PC-9 (cell line): ENCODE data around the gene TTLL5. TPM values are rescaled to one million over a fixed set of nuclear protein-coding genes. Genes with fewer than 3 reads are reported as not detected.

Experiments used
- BruUV-seq: library from RNA; stranded (reverse); fragments of 400-500 nt; replicated peaks from 2 replicates; lab custom pipeline; 2021; lab: Mats Ljungman, UMichigan
- CTCF ChIA-PET: fragments of 300-600 bp; sonication (Branson Sonifier 250); formaldehyde crosslinking; loops from one replicate; lab custom pipeline; 2022; ENCODE audit warnings: antibody characterized with exemption; lab: Charles Lee
- POLR2A ChIA-PET: fragments of 300-600 bp; sonication (Branson Sonifier 250); formaldehyde crosslinking; loops from one replicate; lab custom pipeline; 2022; ENCODE audit warnings: antibody characterized with exemption; ENCODE audit not compliant: unreplicated experiment; lab: Charles Lee
- DNase-seq, 2 experiments: peaks; one replicate each; pipeline versions ENCODE4 v3.0.0 to v3.0.0-alpha.2; 2015 to 2022; ENCODE audit warnings: mixed read lengths in 1 of 2
- H2AFZ ChIP-seq: fragments of 200-600 bp; sonication (generic); 2 replicates; pipeline ENCODE4 v1.8.1; 2017; ENCODE audit warnings: antibody characterized with exemption
- H3F3A ChIP-seq: fragments of 200-600 bp; sonication (generic); 2 replicates; pipeline ENCODE4 v1.8.1; 2017; ENCODE audit warnings: antibody characterized with exemption, mild to moderate bottlenecking, low read depth; ENCODE audit not compliant: insufficient read depth
- H3K27ac ChIP-seq: fragments of 200-600 bp; sonication (generic); 2 replicates; pipeline ENCODE4 v1.6.1; 2016; ENCODE audit warnings: mixed run types
- H3K27me3 ChIP-seq: fragments of 200-600 bp; sonication (generic); 2 replicates; pipeline ENCODE4 v1.6.1; 2016; ENCODE audit warnings: low read depth, mixed run types; ENCODE audit not compliant: insufficient read depth
- H3K36me3 ChIP-seq: fragments of 200-600 bp; sonication (generic); 2 replicates; pipeline ENCODE4 v1.6.1; 2016; ENCODE audit warnings: low read depth, mixed run types
- H3K4me1 ChIP-seq: fragments of 200-600 bp; sonication (generic); replicated peaks from 2 replicates; pipeline ENCODE4 v1.6.1; 2016; ENCODE audit warnings: mixed run types; ENCODE audit not compliant: insufficient read depth
- H3K4me2 ChIP-seq: fragments of 200-600 bp; sonication (generic); 2 replicates; pipeline ENCODE4 v1.6.1; 2017; ENCODE audit warnings: mixed run types
- H3K4me3 ChIP-seq: fragments of 200-600 bp; sonication (generic); 2 replicates; pipeline ENCODE4 v1.6.1; 2016; ENCODE audit warnings: mixed run types
- H3K79me2 ChIP-seq: fragments of 200-600 bp; sonication (generic); 2 replicates; pipeline ENCODE4 v1.6.1; 2017; ENCODE audit warnings: low read depth, mixed run types
- H3K9me2 ChIP-seq: fragments of 200-600 bp; sonication (generic); 2 replicates; pipeline ENCODE4 v1.8.1; 2017; ENCODE audit warnings: mild to moderate bottlenecking; ENCODE audit not compliant: insufficient read depth
- H3K9me3 ChIP-seq: fragments of 200-600 bp; sonication (generic); 2 replicates; pipeline ENCODE4 v1.8.1; 2016; ENCODE audit warnings: low read depth; ENCODE audit not compliant: insufficient read depth
- H4K20me1 ChIP-seq: fragments of 200-600 bp; sonication (generic); 2 replicates; pipeline ENCODE4 v1.8.1; 2017; ENCODE audit not compliant: insufficient read depth
- EZH2 ChIP-seq: fragments of 200-600 bp; sonication (generic); IDR thresholded peaks from 2 replicates; pipeline ENCODE4 v1.8.0; 2017; ENCODE audit warnings: antibody characterized with exemption, low read depth
- intact Hi-C: fragments of 100-400 bp; cut with micrococcal nuclease; formaldehyde crosslinking; loops from one replicate; pipeline ENCODE4 v1.10.0; 2022; ENCODE audit not compliant: unreplicated experiment
- total RNA-seq: library from RNA; stranded (reverse); gene quantifications from 2 replicates; pipeline ENCODE4 v1.2.3, GENCODE V29; 2021
- TF ChIP-seq, protein P1 (sequence below): fragments of 200-600 bp; sonication (generic); conservative IDR thresholded peaks from 2 replicates; pipeline ENCODE4 v1.6.1; 2017; ENCODE audit warnings: mixed run types, antibody characterized with exemption, mild to moderate bottlenecking, moderate library complexity

TTLL5 gene
- total RNA-seq, 1 experiment from 2014 or later, result 75.3 TPM

DNA sequence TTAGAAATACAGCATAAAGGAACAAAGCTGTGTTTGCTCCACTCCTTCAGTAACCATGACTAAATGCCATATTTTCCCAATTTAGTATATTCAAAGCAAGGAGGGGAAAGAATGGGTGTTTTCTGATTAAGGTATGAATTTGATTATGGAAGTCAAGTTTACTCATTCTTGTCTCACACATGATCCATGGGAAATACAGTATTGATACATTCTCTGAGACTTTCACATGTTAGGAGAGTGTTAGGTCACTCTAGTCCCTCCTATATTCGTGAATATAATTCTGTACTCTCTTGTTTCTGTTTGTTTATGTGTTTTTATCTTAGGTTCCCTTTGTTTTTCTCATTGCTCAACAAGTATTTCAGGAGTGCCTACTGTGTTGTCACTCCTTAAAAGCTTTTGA lies 42.4 kb downstream of the TTLL5 start:
- intact Hi-C loops, result no loop called here
- DNase-seq, result no peak
- Histone ChIP-seq H3K4me3 (no peak overlapping the region), H3K36me3 (0 out of 2 replicates have a peak, but pooled peaks cover 10% of the 10 kb centered on the region), H3K9me2 (no peaks in the 10 kb centered on the region), H4K20me1 (no peaks in the 10 kb centered on the region), H3K4me1 (no peaks in the 10 kb centered on the region), H3K4me2 (no peak overlapping the region), H3K27me3 (no peaks in the 10 kb centered on the region), H2AFZ (no peak overlapping the region), H3K9me3 (no peaks in the 10 kb centered on the region), H3K27ac (no peak overlapping the region), H3K79me2 (no peaks in the 10 kb centered on the region), H3F3A (no peaks in the 10 kb centered on the region)
- POLR2A ChIA-PET, result no interaction called here
- CTCF ChIA-PET, result no interaction called here
- BruUV-seq, result no TSS peak
- TF ChIP-seq, protein P1, sequence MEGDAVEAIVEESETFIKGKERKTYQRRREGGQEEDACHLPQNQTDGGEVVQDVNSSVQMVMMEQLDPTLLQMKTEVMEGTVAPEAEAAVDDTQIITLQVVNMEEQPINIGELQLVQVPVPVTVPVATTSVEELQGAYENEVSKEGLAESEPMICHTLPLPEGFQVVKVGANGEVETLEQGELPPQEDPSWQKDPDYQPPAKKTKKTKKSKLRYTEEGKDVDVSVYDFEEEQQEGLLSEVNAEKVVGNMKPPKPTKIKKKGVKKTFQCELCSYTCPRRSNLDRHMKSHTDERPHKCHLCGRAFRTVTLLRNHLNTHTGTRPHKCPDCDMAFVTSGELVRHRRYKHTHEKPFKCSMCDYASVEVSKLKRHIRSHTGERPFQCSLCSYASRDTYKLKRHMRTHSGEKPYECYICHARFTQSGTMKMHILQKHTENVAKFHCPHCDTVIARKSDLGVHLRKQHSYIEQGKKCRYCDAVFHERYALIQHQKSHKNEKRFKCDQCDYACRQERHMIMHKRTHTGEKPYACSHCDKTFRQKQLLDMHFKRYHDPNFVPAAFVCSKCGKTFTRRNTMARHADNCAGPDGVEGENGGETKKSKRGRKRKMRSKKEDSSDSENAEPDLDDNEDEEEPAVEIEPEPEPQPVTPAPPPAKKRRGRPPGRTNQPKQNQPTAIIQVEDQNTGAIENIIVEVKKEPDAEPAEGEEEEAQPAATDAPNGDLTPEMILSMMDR, result no peak

DNA sequence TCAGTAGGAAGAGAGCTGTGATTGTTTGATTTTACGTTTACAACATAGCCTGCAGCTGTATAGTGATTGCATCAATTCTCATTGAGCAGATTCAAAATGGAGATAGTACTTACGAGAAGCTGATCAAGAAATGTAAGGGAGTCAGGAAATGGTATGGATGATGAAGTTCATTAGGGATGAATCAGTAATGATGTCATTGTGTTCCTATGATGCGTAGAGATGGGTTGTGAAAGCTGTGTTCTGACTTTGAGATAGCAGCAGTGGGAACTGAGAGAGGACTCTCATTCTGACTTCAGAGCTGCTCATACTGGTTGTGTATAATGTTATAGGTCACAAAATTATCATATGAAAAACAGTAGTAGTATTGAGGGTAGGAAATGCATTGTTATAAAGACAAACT lies 44.0 kb downstream of the TTLL5 start:
- TF ChIP-seq EZH2, result no peak
- TF ChIP-seq, protein P1, result no peak
- Histone ChIP-seq H3K9me3 (no peaks in the 10 kb centered on the region), H3K4me3 (no peak overlapping the region), H3K79me2 (no peaks in the 10 kb centered on the region), H2AFZ (no peak overlapping the region), H3K36me3 (0 out of 2 replicates have a peak, but pooled peaks cover under 1% of the 10 kb centered on the region), H3K27ac (no peak overlapping the region), H3K4me1 (no peaks in the 10 kb centered on the region), H4K20me1 (no peaks in the 10 kb centered on the region), H3K4me2 (no peak overlapping the region), H3K9me2 (no peaks in the 10 kb centered on the region), H3F3A (no peaks in the 10 kb centered on the region), H3K27me3 (no peaks in the 10 kb centered on the region)
- no peak for DNase-seq
- intact Hi-C loops, result no loop called here
- CTCF ChIA-PET, result interaction anchor here (0.6 kb wide), 1 partner anchor 278 kb away, joined by 5 read pairs; no protein-coding TSS in a partner anchor
- no TSS peak for BruUV-seq
- POLR2A ChIA-PET, result interaction anchor here (0.5 kb wide), 1 partner anchor 36 kb away, joined by 3 read pairs; no protein-coding TSS in a partner anchor

DNA sequence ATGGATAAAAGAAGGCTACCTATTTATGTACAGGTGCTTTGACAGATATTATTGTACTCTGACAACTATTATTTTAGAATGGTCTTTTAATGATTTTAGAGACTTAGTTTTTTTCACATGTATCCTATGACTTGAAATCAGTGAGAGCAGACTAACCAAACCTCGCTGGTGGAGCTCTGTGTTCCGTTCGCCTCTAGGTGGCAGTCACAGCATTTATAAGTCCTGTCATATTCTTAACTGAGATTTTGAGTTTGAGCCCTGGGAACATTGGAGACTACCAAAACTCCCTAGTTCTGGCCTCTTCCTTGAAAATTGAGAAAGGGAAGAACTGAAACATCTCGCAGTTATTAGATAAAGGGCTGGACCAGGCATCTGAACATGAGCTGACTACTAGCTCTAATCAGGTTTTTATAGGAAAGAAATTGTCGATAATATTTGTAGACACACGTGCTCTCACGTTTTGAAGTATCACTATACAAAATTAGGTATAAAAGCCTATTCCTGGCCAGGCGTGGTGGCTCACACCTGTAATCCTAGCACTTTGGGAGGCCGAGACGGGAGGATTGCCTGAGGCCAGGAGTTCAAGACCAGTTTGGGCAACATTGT lies 48.3 kb downstream of the TTLL5 start:
- Histone ChIP-seq H2AFZ (no peak overlapping the region), H3K27me3 (no peaks in the 10 kb centered on the region), H3F3A (peaks cover 22% of the 10 kb centered on the region), H3K79me2 (no peaks in the 10 kb centered on the region), H3K4me2 (no peak overlapping the region), H3K36me3 (peaks cover 18% of the 10 kb centered on the region; the same call in 1 of the 2 replicates), H4K20me1 (no peaks in the 10 kb centered on the region), H3K27ac (no peak overlapping the region), H3K4me1 (peaks cover 30% of the 10 kb centered on the region), H3K9me3 (no peaks in the 10 kb centered on the region), H3K4me3 (no peak overlapping the region), H3K9me2 (no peaks in the 10 kb centered on the region)
- DNase-seq, result peak; percentile 49 to 58
- intact Hi-C loops, result loop anchor here (1.0 kb wide), 1 partner anchor 678 kb away; no protein-coding TSS in a partner anchor
- ChIA-PET CTCF (interaction anchor here (0.5 to 2.1 kb wide), 11 partner anchors 15 to 277 kb away, joined by 3 to 39 read pairs (median 3); partner anchors contain the start of gene TGFB3), POLR2A (interaction anchor here (0.6 kb wide), 3 partner anchors 273 to 679 kb away, joined by 3 to 9 read pairs (median 8); no protein-coding TSS in a partner anchor)
- BruUV-seq, result no TSS peak
- no peak for TF ChIP-seq EZH2
- TF ChIP-seq, protein P1, result peak; percentile 87
